Bronchial epithelial cell (primary cell): ENCODE data around the gene TGFBR1. TPM values are rescaled to one million over a fixed set of nuclear protein-coding genes. Genes with fewer than 3 reads are reported as not detected.
A peak's percentile ranks its signal among the peaks of the same experiment; 100 is the strongest.

Experiments used
- DNase-seq: peaks from one replicate; pipeline ENCODE4 v3.0.0-alpha.2; 2010; ENCODE audit warnings: low read depth
- FAIRE-seq: peaks from 2 replicates; lab custom pipeline; 2011; peaks lifted over from hg19 to GRCh38; lab: Jason Lieb, UNC
- H3K27me3 ChIP-seq: 2 replicates; pipeline ENCODE4 v1.5.1; 2011; ENCODE audit warnings: low read length; ENCODE audit not compliant: control insufficient read depth, insufficient read depth
- H3K36me3 ChIP-seq: 2 replicates; pipeline ENCODE4 v1.5.1; 2011; ENCODE audit warnings: low read length; ENCODE audit not compliant: control insufficient read depth, insufficient read depth
- H3K4me3 ChIP-seq: 2 replicates; pipeline ENCODE4 v1.5.1; 2011; ENCODE audit warnings: mild to moderate bottlenecking, low read depth, low read length, control low read depth
- total RNA-seq: library from RNA; depleted of rRNA; stranded (reverse); fragments of >200 nt; gene quantifications from 2 replicates; pipeline ENCODE4 v1.2.1, GENCODE V29; 2014
- TF ChIP-seq, protein P1 (sequence below): IDR thresholded peaks from 2 replicates; pipeline ENCODE4 v1.5.1; 2011; ENCODE audit warnings: mild to moderate bottlenecking, moderate library complexity, low read length, control low read depth, inconsistent platforms; ENCODE audit not compliant: insufficient read depth, severe bottlenecking

TGFBR1 gene
- total RNA-seq, 1 donor from 2014 or later = 110 TPM

DNA sequence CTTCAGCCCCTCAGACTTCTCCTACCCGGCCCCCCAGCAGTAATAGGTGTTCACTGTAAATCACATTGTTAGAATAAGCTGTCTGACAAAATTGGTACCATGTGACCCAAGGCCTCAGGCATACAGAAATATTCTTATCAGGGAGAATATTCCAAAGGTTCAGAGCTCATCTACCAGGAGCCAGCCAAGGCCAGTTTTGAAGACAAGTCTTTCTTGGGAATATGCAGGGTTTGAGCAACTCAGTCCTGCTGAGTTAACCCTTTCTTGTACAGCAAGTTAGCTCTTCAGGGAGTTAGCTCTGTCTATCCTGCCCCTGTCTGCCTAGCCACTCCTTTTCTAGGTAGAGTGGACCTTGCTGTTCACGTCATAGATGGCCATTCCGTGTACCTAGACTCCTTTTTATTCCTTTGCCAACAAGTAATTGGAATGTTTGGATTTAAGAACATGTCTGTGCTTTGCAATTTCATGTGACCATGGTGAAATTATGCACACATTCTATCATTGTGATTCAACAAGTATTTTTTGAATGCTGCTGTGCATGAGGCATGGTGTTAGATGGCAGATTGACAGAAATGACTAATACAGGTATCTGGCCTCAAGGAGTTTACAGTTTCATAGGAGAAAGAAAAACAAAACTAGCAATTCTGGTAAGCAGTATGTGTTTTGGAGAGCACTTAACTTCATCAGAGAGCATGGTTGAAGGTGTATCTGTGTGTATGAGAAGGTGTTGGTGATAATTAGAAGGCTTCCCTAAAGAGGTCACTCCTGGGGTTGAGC lies 22.6 kb downstream of the TGFBR1 start:
- H3K36me3 ChIP-seq = peaks cover 3% of the 10 kb centered on the region
- FAIRE-seq = peak; percentile 77
- H3K4me3 ChIP-seq = no peak overlapping the region
- DNase-seq = peak; percentile 100
- TF ChIP-seq, protein P1, sequence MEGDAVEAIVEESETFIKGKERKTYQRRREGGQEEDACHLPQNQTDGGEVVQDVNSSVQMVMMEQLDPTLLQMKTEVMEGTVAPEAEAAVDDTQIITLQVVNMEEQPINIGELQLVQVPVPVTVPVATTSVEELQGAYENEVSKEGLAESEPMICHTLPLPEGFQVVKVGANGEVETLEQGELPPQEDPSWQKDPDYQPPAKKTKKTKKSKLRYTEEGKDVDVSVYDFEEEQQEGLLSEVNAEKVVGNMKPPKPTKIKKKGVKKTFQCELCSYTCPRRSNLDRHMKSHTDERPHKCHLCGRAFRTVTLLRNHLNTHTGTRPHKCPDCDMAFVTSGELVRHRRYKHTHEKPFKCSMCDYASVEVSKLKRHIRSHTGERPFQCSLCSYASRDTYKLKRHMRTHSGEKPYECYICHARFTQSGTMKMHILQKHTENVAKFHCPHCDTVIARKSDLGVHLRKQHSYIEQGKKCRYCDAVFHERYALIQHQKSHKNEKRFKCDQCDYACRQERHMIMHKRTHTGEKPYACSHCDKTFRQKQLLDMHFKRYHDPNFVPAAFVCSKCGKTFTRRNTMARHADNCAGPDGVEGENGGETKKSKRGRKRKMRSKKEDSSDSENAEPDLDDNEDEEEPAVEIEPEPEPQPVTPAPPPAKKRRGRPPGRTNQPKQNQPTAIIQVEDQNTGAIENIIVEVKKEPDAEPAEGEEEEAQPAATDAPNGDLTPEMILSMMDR = no peak
- H3K27me3 ChIP-seq = no peaks in the 10 kb centered on the region

DNA sequence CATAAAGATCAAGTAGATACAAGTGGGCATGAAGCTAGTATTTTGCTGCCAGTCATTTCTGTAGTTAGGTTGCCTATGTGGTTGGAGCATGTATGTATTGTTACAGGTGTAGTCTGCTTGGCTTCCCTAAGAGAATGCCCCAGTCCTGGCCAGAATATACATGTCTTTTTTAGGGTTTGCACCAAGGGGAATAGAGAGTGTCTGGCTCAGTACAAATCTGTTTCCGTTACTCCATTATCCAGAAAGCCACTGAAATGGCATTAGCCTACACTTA lies 23.2 kb downstream of the TGFBR1 start:
- TF ChIP-seq, protein P1 = no peak
- Histone ChIP-seq H3K36me3 (peaks cover 3% of the 10 kb centered on the region), H3K4me3 (no peak overlapping the region), H3K27me3 (no peaks in the 10 kb centered on the region)
- peak; percentile 75 for FAIRE-seq
- DNase-seq = no peak

DNA sequence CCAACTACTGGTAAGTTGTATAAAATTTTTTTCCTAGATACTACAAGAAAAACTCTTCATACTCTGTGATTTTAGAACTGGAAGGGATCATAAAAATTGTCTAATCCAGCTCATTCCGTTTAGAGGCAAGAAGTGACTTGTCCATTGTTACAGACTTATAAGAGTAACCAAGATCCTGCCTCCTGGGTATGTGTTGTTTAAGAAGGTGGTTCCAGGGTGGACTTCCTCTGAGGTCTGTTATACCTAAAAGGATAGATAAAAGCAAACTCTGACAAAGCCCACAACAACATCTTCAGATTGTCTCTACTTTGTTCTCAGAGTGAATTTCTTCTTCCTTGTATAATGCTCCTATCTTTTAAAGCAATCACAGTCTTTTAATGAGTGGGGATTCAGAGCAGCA lies 24.2 kb downstream of the TGFBR1 start:
- H3K4me3 ChIP-seq = no peak overlapping the region
- peak; percentile 77 for DNase-seq

DNA sequence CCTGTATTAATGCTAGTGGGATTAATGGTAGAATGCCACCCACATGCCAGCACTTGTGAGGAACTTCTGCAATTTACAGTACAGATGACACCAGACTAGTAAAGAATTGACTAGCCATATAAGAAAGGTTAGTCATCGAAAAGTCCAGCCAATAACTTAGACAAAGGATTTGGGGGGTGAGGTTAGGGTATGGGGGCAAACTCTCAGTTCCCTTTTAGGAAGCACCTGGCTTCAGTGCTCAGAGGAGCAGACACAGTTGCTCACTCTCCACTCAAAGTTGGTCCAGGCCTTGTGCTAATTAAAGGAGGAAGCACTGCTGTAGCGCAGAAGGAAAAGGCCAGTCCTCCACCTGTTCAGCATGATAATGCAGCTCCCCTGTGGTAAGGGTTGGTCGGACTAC lies 25.2 kb downstream of the TGFBR1 start:
- Histone ChIP-seq H3K27me3 (no peaks in the 10 kb centered on the region), H3K4me3 (no peak overlapping the region), H3K36me3 (peaks cover 3% of the 10 kb centered on the region)
- peak; percentile 37 for DNase-seq
- TF ChIP-seq, protein P1 = no peak
- no peak for FAIRE-seq

More for the DNA sequence above, 24.2 kb downstream of the TGFBR1 start:
- TF ChIP-seq, protein P1 = no peak
- Histone ChIP-seq H3K36me3 (peaks cover 3% of the 10 kb centered on the region), H3K27me3 (no peaks in the 10 kb centered on the region)
- no peak for FAIRE-seq

DNA sequence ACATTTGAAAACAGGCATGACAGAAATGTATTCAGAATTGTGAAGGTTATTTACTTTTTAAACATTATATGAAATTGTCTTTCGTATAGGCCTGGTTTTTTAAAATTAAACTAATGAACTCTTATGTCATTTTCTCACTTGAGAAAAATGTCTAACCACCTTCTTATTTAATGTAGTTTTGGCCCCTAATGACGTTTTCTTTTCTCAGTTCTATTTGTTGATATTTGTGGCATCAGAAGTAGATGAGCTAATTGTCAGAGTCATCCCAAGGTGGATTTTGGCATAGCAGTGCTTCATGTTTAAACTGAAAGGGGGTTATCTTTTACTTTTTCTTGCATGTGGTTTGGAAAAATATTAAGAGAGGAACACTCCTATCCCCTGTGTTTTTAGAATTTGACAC lies 28.2 kb downstream of the TGFBR1 start:
- peaks cover 6% of the 10 kb centered on the region for H3K36me3 ChIP-seq
- no peak for FAIRE-seq
- TF ChIP-seq, protein P1 = no peak

DNA sequence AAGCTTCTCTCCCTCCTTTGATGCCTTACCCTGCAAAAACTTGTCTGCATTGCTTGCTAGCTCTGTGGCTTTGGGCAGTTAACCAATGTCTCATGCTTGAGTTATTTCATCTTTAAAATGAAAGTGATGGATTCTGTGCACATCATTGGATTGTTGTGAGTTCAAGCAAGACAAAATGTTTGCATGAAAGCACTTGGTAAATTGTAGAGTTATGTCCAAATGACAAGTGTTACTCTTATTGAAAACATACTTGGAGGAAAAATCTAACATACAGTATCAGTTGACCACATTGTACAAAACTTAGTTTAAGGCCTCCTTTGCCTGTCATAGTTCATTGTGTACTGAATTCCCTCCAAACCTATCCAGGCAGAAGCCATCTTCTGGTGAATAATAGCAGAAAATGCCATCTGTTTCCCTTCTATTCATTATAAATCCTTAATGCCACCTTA lies 30.0 kb downstream of the TGFBR1 start:
- Histone ChIP-seq H3K4me3 (no peak overlapping the region), H3K27me3 (no peaks in the 10 kb centered on the region), H3K36me3 (peaks cover 6% of the 10 kb centered on the region)
- DNase-seq = no peak
- TF ChIP-seq, protein P1 = no peak
- FAIRE-seq = no peak

More for the DNA sequence above, 28.2 kb downstream of the TGFBR1 start:
- DNase-seq = no peak
- Histone ChIP-seq H3K27me3 (no peaks in the 10 kb centered on the region), H3K4me3 (no peak overlapping the region)
